ENCODE results near the gene PRAMEF1.
"Not testable (repeated sequence)": the region's sequence is repeated elsewhere in the genome, so short reads cannot be mapped to it uniquely, and the experiment has no call there.

- not testable (repeated sequence) for TF ChIP-seq CTCF, POLR2A (IDR thresholded peaks at IDR 0.05)
Observed at GRCh38 chr1:12819061-12819460, 27.9 kb downstream of the PRAMEF1 start.

All from heart left ventricle (tissue), 13 donors.